GM20431 (cell line): Measurements from ENCODE around the gene SPATA9.

Source experiments
- in situ Hi-C: fragments of 300-500 bp; cut with MseI, MboI; formaldehyde crosslinking; loops from one replicate; pipeline ENCODE4 v1.15.0; 2020; ENCODE audit warnings: low sequenced_read_pairs; ENCODE audit not compliant: unreplicated experiment

Gene SPATA9

GRCh38 chr5:95627971-95628810, 54.6 kb downstream of the SPATA9 start:
- in situ Hi-C loops, result loop anchor here (25.0 kb wide), 1 partner anchor 209 kb away; no protein-coding TSS in a partner anchor

- in situ Hi-C loops, result loop anchor here (25.0 kb wide), 1 partner anchor 211 kb away; no protein-coding TSS in a partner anchor
Measured at GRCh38 chr5:95626701-95627100, 56.1 kb downstream of the SPATA9 start.

- in situ Hi-C loops, result no loop called here
Measured at GRCh38 chr5:95624368-95624767, 58.4 kb downstream of the SPATA9 start.

GRCh38 chr5:95623706-95624105, 59.1 kb downstream of the SPATA9 start:
- in situ Hi-C loops, result no loop called here

- in situ Hi-C loops, result no loop called here
Measured at GRCh38 chr5:95621839-95622629, 60.8 kb downstream of the SPATA9 start.

GRCh38 chr5:95620870-95621838, 61.6 kb downstream of the SPATA9 start:
- in situ Hi-C loops, result no loop called here

GRCh38 chr5:95620030-95620869, 62.5 kb downstream of the SPATA9 start, which contains the start of gene GPR150:
Gene GPR150, plus strand, starts transcription at chr5:95620087. Its CDS starts 189 bp downstream, at chr5:95620276.
- in situ Hi-C loops, result no loop called here

GRCh38 chr5:95619514-95620029, 63.2 kb downstream of the SPATA9 start:
- in situ Hi-C loops, result no loop called here

- in situ Hi-C loops, result no loop called here
Measured at GRCh38 chr5:95619096-95619495, 63.7 kb downstream of the SPATA9 start.

- in situ Hi-C loops, result no loop called here
Measured at GRCh38 chr5:95617057-95617456, 65.7 kb downstream of the SPATA9 start.

GRCh38 chr5:95615164-95615467, 67.7 kb downstream of the SPATA9 start:
- in situ Hi-C loops, result no loop called here

- in situ Hi-C loops, result no loop called here
Measured at GRCh38 chr5:95613514-95613913, 69.3 kb downstream of the SPATA9 start.

GRCh38 chr5:95611396-95611795, 71.4 kb downstream of the SPATA9 start:
- in situ Hi-C loops, result no loop called here

- in situ Hi-C loops, result no loop called here
Measured at GRCh38 chr5:95610546-95610945, 72.2 kb downstream of the SPATA9 start.

- in situ Hi-C loops, result no loop called here
Measured at GRCh38 chr5:95609711-95610110, 73.1 kb downstream of the SPATA9 start.
